BLaER1 treated with 17β-estradiol and CSF1 and Interleukin-3, amounts not matched to agents 10 nM and 100 nM (cell line): ENCODE results near the gene EYS.
"Not testable (repeated sequence)": the region's sequence is repeated elsewhere in the genome, so short reads cannot be mapped to it uniquely, and the experiment has no call there.

Experiments used
- H3K27ac ChIP-seq, 11 experiments: shearing (Covaris generic); formaldehyde crosslinking; 2 replicates each; pipeline ENCODE4 v1.8.1; 2022
- H3K27me3 ChIP-seq, 11 experiments: shearing (Covaris generic); formaldehyde crosslinking; 2 replicates each; pipeline ENCODE4 v1.8.1; 2022
- H3K36me3 ChIP-seq, 11 experiments: shearing (Covaris generic); formaldehyde crosslinking; 2 replicates each; pipeline ENCODE4 v1.8.1; 2022
- H3K4me1 ChIP-seq, 10 experiments: shearing (Covaris generic); formaldehyde crosslinking; 2 replicates each; pipeline ENCODE4 v1.8.1; 2022
- H3K4me2 ChIP-seq, 11 experiments: shearing (Covaris generic); formaldehyde crosslinking; 2 replicates each; pipeline ENCODE4 v1.8.1; 2022
- H3K4me3 ChIP-seq, 10 experiments: shearing (Covaris generic); formaldehyde crosslinking; 2 replicates each; pipeline ENCODE4 v1.8.1; 2022
- H3K9ac ChIP-seq, 11 experiments: shearing (Covaris generic); formaldehyde crosslinking; 2 replicates each; pipeline ENCODE4 v1.8.1; 2022
- H3K9me3 ChIP-seq, 11 experiments: shearing (Covaris generic); formaldehyde crosslinking; replicated peaks in 1 of 11; 2 replicates each; pipeline ENCODE4 v1.8.1; 2022
- H4K20me1 ChIP-seq, 11 experiments: shearing (Covaris generic); formaldehyde crosslinking; 2 replicates each; pipeline ENCODE4 v1.8.1; 2022
- Cebpa-rat ChIP-seq, 11 experiments: shearing (Covaris generic); IDR thresholded peaks; 2 replicates each; pipeline ENCODE4 v1.8.1; 2022

The EYS gene

DNA sequence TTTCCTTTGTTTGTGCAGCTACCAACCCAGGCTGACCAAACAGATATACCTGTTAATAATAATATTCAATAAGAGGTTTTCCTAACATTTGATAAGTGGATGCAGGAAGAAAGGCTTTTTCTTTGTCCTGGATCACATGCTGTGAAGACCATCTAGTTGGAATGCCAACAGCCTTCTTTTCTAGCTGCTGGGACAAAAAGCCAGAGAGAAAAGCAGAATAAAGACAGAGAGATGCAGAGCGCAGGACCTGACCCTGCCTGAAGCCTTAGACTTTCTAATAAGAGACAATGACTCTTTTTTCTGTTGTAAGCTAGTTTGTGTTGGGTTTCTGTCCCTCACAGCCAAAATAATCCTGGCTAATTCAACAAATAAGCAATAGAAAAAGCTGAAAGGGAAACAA, 1763.2 kb downstream of the EYS start:
- Histone ChIP-seq H3K4me1 (peaks cover 0 to 6% (median 0%) of the 10 kb centered on the region in 10 experiments; a peak in 5 of 20 replicates), H3K36me3 (no peaks in the 10 kb centered on the region), H3K4me2 (no peak overlapping the region), H3K9me3 (peaks cover 0 to 11% (median 0%) of the 10 kb centered on the region in 11 experiments; a peak in 7 of 22 replicates), H4K20me1 (no peaks in the 10 kb centered on the region), H3K27me3 (no peaks in the 10 kb centered on the region), H3K4me3 (no peak overlapping the region), H3K27ac (no peak overlapping the region), H3K9ac (no peak overlapping the region)
- TF ChIP-seq Cebpa-rat (IDR thresholded peaks at IDR 0.05), result no peak

- Histone ChIP-seq H3K27ac (peak overlapping the region in 2 of 11 experiments; percentile 14 to 25; a peak in 2 of 22 replicates), H4K20me1 (no peaks in the 10 kb centered on the region), H3K4me2 (peak overlapping the region in 3 of 11 experiments; percentile 19 to 37 (median 21); a peak in 3 of 22 replicates), H3K9me3 (peaks cover 0 to 11% (median 0%) of the 10 kb centered on the region in 11 experiments; a peak in 7 of 22 replicates), H3K4me1 (peaks cover 0 to 6% (median 0%) of the 10 kb centered on the region in 10 experiments; a peak in 5 of 20 replicates), H3K36me3 (no peaks in the 10 kb centered on the region), H3K27me3 (no peaks in the 10 kb centered on the region), H3K4me3 (no peak overlapping the region), H3K9ac (no peak overlapping the region)
- TF ChIP-seq Cebpa-rat (IDR thresholded peaks at IDR 0.05), result no peak
These were observed 1765.1 kb downstream of the EYS start for GRCh38 chr6:63941747-63942470.

DNA sequence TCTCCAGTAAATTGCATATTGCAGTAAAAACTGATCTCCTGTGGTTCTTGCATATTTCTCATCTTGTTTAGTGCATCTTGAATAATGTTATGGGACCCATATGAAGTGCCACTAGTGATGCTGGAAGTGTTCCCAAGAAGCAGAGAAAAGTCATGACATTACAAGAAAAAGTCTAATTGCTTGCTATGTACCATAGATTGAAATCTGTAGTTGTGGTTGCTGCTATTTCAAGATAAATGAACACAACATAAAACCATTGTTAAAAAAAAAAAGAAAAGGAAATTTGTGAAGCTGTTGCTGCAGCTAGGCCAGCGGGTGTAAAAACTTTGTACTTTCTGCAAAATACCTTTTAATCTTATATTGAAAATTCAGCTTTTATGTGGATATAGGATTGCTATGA, 1767.0 kb downstream of the EYS start:
- Histone ChIP-seq H3K27me3 (no peaks in the 10 kb centered on the region), H3K27ac (no peak overlapping the region), H3K4me1 (peaks cover 0 to 6% (median 0%) of the 10 kb centered on the region in 10 experiments; a peak in 5 of 20 replicates), H3K4me2 (no peak overlapping the region), H4K20me1 (no peaks in the 10 kb centered on the region), H3K36me3 (no peaks in the 10 kb centered on the region), H3K9ac (no peak overlapping the region), H3K4me3 (no peak overlapping the region), H3K9me3 (peaks cover 0 to 6% (median 0%) of the 10 kb centered on the region in 11 experiments; a peak in 7 of 22 replicates)
- no peak for TF ChIP-seq Cebpa-rat (IDR thresholded peaks at IDR 0.05)

DNA sequence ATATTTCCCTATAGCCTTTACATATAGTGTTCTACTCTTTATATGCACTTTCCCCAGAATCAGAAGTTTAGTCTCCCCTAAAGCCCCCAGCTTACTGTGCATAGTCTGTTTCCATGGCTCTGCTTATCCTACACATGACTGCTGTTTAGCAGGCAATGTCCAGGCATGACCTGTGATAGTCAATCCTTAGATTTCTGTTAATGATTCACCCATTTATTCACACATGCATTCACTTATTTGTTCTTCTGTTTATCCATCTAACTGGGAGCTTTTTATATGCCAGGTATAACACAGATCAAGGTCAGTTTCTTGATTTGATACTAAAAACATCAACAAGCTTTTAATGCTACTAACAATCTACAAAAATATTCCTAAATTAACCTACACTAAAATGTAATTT, 1770.6 kb downstream of the EYS start:
- peaks cover 0 to under 1% (median 0%) of the 10 kb centered on the region in 10 experiments; a peak in 3 of 20 replicates for H3K4me1 ChIP-seq
- no peak overlapping the region for H3K4me2 ChIP-seq
- no peaks in the 10 kb centered on the region for H4K20me1 ChIP-seq
- H3K27ac ChIP-seq, result no peak overlapping the region
- no peak overlapping the region for H3K4me3 ChIP-seq
- H3K9me3 ChIP-seq, result no peaks in the 10 kb centered on the region
- H3K9ac ChIP-seq, result no peak overlapping the region
- TF ChIP-seq Cebpa-rat (IDR thresholded peaks at IDR 0.05), result no peak
- no peaks in the 10 kb centered on the region for H3K36me3 ChIP-seq
- H3K27me3 ChIP-seq, result no peaks in the 10 kb centered on the region

- Histone ChIP-seq H3K4me3 (no peak overlapping the region), H3K27ac (no peak overlapping the region), H4K20me1 (no peaks in the 10 kb centered on the region), H3K4me1 (no peaks in the 10 kb centered on the region), H3K27me3 (no peaks in the 10 kb centered on the region), H3K36me3 (no peaks in the 10 kb centered on the region), H3K9me3 (no peaks in the 10 kb centered on the region), H3K4me2 (no peak overlapping the region), H3K9ac (no peak overlapping the region)
- no peak for TF ChIP-seq Cebpa-rat (IDR thresholded peaks at IDR 0.05)
These were observed 1771.3 kb downstream of the EYS start for GRCh38 chr6:63935732-63936131.

DNA sequence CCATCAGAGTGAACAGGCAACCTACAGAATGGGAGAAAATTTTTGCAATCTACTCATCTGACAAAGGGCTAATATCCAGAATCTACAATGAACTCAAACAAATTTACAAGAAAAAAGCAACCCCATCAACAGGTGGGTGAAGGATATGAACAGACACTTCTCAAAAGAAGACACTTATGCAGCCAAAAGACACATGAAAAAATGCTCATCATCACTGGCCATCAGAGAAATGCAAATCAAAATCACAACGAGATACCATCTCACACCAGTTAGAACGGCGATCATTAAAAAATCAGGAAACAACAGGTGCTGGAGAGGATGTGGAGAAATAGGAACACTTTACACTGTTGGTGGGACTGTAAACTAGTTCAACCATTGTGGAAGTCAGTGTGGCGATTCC, 1773.1 kb downstream of the EYS start:
- H3K36me3 ChIP-seq, H3K4me2 ChIP-seq, H3K9me3 ChIP-seq, H3K27ac ChIP-seq, H3K9ac ChIP-seq, H3K4me1 ChIP-seq, H3K4me3 ChIP-seq, H4K20me1 ChIP-seq, H3K27me3 ChIP-seq: not testable (repeated sequence)

DNA sequence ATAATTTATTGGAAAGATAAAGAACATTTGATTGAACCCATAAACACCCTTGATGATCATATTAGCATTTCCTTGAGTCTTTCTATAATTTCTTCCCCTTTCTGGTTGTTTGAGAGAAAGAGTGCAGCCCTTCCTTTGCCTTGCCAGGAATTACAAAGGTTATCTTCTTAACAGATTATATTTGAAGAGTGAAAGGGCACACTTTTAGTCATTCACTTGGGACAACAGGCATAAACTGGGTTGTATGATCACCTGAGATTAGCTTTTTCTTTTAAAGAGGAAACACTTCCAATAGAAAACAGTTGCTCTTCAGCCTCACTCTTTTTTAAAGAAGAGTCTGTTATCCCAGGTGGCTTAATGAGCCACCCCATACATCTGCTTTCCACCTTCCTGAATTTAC, 1776.2 kb downstream of the EYS start:
- no peak overlapping the region for H3K27ac ChIP-seq
- H3K4me3 ChIP-seq, result no peak overlapping the region
- H3K4me2 ChIP-seq, result no peak overlapping the region
- TF ChIP-seq Cebpa-rat (IDR thresholded peaks at IDR 0.05), result no peak
- no peaks in the 10 kb centered on the region for H3K9me3 ChIP-seq
- H3K36me3 ChIP-seq, result no peaks in the 10 kb centered on the region
- H3K4me1 ChIP-seq, result no peaks in the 10 kb centered on the region
- no peaks in the 10 kb centered on the region for H4K20me1 ChIP-seq
- H3K9ac ChIP-seq, result no peak overlapping the region
- H3K27me3 ChIP-seq, result no peaks in the 10 kb centered on the region

DNA sequence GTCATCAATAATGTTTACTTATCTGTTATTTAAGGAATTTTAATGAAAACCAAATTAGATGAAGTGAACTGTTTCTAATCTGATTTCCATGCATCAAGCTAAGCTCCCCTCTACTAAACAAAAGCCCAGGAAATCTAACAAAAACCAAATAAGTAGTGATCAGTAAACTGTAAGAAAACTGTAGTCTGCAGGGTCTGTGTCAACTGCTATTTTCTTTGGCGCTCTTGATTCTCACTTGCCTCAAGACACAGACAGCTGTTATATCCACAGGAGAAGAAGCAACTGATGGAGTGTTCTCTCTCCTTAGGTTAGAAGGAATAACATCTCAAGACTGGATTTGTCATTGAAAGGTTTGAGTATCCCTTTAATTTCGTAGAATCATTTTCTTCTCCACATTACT, 1777.9 kb downstream of the EYS start:
- H3K27me3 ChIP-seq, result no peaks in the 10 kb centered on the region
- no peak overlapping the region for H3K9ac ChIP-seq
- no peak overlapping the region for H3K27ac ChIP-seq
- H4K20me1 ChIP-seq, result no peaks in the 10 kb centered on the region
- H3K4me1 ChIP-seq, result no peaks in the 10 kb centered on the region
- H3K36me3 ChIP-seq, result no peaks in the 10 kb centered on the region
- no peaks in the 10 kb centered on the region for H3K9me3 ChIP-seq
- TF ChIP-seq Cebpa-rat (IDR thresholded peaks at IDR 0.05), result no peak
- H3K4me3 ChIP-seq, result no peak overlapping the region
- no peak overlapping the region for H3K4me2 ChIP-seq

DNA sequence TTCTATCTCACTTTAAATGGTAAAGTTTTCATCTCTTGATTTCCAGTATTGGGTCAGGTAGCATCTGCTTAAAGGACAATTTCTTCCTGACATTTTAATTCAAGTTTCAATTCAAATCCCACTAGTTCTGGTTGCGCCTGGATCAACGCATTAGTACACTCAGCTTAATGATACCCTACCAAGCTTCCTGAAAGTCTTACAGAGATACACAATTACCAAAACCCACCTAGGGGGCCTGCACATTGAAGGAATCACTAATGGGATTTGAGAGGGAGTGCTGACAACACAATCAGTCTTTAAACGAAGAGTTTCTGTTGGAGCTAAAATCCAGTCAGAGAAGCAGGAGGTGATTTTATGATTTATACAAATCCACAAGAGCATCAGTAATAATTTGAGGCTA, 1778.4 kb downstream of the EYS start:
- Histone ChIP-seq H3K27ac (no peak overlapping the region), H3K9ac (no peak overlapping the region), H4K20me1 (no peaks in the 10 kb centered on the region), H3K4me2 (no peak overlapping the region), H3K9me3 (no peaks in the 10 kb centered on the region), H3K27me3 (no peaks in the 10 kb centered on the region), H3K4me3 (no peak overlapping the region), H3K36me3 (no peaks in the 10 kb centered on the region), H3K4me1 (no peaks in the 10 kb centered on the region)
- no peak for TF ChIP-seq Cebpa-rat (IDR thresholded peaks at IDR 0.05)
